ENCODE data around the gene KLF16.
A peak's percentile ranks its signal among the peaks of the same experiment; 100 is the strongest.

The KLF16 gene

GRCh38 chr19:1867349-1867724 lies 4.0 kb upstream of the KLF16 start:
- no peak for DNase-seq (ENCODE audit: low read depth in 2 of 2)

DNA sequence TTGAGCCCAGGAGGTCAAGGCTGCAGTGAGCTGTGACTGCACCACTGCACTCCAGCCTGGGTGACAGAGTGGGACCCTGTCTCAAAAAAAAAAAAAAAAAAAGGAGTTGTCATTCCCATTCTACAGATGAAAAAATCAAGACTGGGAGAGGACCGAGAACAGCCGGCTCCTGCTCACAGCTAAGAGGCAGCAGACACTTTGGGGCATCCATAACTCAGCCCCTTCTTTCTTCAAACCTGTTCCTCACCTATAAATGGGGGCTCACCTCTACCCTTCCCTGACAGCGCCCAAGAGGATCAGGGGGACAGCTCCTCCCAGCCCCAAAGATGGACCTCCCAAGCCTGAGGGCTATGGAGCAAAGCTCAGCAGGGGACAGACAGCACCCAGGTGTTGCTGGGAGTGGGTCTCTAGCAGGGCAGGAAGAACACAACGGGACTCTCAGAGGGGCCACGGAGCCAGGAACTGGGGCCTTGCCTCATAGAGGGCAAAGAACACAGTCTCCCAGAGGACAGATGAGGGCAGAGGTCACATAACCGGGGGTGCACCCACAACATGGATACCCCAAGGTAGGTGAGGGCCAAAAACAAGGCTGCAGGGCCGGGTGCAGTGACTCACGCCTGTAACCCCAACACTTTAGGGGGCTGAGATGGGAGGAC lies 3.4 kb upstream of the KLF16 start:
- DNase-seq (ENCODE audit: low read depth in 2 of 2), result no peak

DNA sequence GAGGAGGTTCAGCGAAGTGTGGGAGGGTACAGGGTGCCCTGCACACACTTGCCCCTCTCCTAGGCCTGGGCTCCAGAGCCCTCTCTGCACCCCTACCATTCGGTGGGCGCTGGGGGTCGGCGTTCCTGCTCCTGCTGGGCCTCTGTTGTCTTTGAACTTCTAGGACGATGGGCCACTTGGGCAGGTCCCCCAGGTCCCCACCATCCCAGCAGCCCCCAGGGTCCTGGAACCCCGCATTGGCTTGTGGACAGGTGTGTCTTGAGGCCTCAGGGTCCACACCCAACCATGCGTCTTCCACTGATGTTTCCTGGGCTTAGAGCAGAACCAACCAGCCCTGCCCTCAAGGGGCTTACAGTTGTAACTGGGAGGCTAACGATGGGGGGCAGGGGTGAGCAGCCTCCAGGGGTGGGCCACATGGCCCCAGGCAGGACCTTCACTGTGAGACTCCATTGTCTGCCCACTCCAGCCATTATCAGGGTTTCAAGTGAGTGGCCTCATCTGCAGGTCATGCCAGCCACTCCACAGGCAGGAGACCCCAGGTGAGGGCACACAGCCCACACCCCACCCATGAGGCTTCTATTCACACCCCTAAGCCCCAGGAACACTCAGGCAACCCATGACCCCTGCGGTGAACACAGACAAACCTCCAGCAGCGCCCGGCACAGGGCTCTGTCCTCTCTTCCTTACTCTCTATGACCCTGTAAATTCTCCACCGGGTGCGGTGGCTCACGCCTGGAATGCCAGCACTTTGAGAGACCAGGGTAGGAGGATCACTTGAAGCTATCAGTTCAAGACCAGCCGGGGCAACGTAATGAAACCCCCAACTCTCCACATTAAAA lies 2.0 kb upstream of the KLF16 start:
- DNase-seq (ENCODE audit: low read depth in 2 of 2), result no peak

DNA sequence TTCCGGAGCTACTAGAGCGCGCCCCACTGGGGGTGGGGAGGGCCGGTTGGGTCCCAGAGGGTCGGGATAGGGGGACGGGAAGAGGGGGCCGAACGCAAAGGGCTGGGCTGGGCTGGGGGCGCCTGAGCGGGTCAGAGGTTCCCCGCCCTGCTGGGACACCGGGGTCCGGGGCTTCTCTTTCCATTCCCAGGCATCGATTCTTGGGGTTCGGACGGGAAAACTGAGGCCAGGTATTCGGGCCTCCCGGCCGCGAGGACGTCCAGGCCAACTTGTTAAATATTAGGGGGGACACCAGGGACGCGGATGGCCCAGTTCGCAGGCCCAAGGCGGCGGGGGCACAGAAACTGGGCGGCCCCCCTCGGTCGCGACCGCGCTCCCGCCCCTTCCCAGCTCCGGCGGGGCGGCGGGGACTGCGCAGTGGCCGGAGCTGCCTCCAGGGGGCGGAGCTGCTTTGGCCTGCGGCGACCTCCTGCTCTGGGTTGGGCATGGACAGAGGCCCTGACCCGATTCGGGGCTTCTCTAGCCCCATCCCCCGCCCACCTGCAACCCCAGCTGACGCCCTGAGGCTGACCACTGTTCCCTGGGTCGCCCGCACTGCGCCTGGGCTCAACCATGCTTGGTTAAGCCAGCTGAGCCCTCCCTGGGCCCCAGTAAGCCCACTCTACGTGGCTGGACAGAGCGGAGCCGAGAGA lies 1.2 kb upstream of the KLF16 start:
- DNase-seq (ENCODE audit: low read depth in 2 of 2), result no peak

GRCh38 chr19:1863638-1864479 lies 480 bp upstream of the KLF16 start:
- DNase-seq (ENCODE audit: low read depth in 2 of 2), result peak; percentile 88 to 91

DNA sequence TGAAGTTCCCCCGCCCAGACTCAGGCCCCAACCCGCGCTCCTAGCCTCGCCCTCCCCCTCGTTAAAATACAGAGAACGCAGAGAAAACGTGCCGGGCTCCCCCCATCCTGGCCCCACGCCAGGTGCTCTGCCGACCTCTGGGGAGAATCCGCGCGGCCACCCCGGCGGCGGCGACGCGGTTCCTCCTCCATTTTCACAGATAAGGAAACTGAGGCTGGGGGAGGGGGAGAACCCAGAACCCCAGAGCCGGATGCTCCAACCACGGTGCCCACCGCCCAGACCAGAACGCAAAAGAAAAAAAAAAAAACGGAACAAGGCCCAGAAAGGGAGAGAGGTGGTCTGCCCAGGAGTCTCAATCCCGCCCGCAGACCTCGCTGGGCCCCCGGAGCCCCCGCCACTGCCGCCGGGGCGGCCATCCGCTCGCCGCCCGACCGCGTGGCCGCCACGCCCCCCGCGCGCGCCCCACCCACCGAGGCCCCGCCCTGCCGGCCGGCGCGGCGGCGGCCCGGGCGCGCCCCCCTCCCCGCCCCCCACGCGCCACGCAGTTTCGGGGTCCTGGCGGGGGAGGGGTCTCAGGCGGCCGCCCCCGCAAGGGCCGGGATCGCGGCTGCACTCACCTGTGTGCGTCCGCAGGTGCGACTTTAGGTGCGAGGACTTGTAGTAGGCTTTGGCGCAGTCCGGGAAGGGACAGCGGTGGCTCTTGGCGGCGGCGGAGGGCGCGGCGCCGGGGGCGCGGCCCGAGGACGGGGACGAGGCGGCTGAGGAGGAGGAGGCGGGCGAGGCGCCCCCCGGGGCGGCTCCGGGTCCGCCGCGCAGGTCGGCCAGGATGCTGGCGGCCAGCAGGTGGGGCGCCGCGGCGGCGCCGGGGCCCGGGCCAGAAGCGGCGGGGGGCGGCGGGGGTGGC lies 703 bp downstream of the KLF16 start:
- no peak for DNase-seq (ENCODE audit: low read depth in 2 of 2)

GRCh38 chr19:1862068-1862423 lies 1.3 kb downstream of the KLF16 start:
- DNase-seq (ENCODE audit: low read depth in 2 of 2), result no peak

DNA sequence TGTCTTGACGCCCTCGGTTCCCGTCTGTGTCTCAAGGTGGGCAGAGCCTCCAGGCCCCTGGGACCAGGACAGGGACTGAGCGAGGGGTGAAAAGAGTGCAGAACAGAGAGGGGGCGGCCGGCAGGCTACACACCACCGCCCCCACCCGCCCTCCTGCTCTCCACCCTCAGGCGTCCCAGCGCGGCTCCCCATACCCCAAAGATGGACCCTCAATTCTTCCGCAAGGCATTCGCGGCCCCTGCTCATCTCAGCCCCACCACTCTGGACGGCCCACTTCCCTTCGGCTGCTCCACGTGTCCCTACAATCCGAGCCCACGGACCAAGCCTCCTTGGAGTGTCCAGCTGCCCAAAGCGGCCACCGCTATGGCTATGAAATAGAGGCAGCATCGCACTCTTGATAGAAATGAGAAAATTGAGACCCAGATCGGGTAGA lies 1.8 kb downstream of the KLF16 start:
- no peak for DNase-seq (ENCODE audit: low read depth in 2 of 2)

DNA sequence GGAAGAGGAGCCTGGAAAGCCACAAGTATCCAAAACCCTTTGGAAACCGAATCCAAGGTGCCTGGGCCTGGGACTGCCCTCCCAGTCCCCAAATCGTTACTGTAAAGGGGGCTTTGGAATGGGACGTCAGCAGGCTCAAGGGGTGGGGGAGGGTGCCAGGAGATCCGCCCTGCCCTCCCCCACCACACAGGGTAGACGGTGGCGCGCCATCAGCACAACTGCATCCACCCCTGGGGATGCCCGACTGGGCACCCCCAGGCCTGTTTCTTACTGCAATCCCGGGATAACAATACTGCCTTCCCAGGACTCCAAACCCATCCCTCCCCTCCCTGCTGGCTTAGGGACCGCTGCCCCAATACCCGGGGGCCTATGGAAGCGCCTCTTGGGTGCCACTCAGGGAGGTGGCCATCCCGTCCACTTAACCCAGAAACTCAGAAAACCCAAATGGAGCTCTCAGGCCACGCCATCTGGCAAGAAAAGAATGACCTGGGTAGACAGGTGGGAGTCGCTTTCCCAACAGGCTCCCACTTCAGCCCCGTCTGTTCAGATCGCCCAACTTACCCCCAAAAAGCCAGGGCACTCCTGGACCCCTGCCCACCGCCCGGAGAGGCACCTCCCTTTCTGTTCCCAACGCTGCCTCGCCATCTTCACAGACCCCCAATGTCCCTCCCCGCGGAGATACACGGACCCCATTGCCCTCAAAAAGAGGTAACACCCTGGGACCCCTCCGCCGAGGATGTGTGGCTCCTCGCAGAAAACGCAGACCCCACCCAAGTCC lies 2.4 kb downstream of the KLF16 start:
- no peak for DNase-seq (ENCODE audit: low read depth in 2 of 2)

- DNase-seq (ENCODE audit: low read depth in 2 of 2), result no peak
Measured at GRCh38 chr19:1860042-1860775, 3.2 kb downstream of the KLF16 start.

- DNase-seq (ENCODE audit: low read depth in 2 of 2), result no peak
Measured at GRCh38 chr19:1859331-1859781, 4.0 kb downstream of the KLF16 start.

DNA sequence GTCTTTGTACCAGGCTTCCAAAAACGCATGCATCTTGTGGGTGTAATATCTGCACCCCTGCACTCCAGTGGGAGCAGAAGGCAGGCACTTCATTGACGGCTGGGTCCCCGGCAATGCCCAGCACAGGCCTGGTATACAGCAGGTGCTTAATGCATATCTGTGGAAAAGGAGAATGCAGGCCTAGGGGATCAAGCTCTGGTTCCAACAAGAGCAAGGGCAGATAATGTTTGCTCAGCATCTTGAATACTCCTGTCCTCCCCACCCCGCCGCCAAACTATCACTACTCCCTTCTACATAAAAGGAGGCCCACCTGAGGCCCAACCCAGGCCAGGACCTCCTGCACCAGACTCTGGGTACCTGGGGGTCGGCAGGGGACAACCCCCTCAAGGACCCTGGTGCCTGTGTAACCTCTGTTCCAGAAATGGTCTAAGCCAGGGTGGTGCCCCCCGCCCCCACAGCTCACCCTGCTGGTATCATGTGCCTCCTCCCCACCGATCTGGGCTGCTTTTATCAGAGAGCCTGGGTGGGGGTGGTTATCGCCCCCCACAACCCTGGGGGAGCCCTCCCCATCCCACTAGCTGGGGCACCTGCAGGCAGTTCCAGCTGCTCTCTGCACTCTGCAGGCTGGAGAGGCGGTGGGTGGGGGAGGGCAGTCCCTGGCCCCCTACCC lies 4.8 kb downstream of the KLF16 start:
- DNase-seq (ENCODE audit: low read depth in 2 of 2), result no peak

GRCh38 chr19:1857648-1858326 lies 5.6 kb downstream of the KLF16 start:
- DNase-seq (ENCODE audit: low read depth in 2 of 2), result no peak

DNA sequence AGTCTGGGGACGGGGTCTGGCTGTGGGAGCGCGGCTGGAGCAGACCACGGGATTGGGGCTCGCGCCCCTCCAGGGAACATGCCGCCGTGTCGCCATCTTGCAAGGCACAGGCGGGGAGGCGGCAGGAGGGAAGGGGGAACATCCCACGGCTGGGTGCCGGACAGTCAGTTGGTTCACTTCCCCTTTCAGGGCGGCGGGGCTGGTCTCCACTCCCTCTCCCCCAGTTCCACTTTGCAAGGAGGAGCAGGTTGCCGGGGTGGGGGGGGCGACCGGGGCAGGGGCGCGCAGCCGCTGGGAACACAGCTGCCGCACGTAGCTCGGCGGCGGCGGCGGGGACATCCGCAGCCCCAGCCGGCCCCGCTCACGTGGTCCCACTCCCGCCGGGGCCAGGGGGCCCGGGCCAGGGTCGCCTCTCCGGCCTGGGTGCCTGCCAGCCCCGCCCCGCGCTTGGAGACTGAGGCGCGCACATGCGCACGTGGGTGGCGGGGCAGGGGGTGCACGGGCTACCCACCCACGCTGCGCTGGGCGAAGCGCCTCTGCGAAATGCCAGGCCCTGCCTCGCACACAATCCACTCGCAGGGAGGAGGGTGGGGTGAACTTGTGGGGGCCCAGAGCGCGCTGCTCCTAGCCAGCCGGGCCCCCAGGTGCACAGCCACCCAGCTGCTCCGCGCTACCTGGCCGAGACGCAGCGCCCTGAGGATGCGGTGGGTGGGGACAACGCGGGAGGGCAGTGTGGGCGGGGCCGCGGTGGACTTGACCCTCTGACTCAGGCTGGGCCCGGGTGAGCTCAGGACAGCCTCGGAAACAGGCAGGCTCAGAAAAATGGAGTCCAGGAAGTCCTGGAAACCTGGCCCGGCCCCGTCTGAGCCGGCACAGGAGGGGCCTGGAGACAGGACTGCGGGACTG lies 6.4 kb downstream of the KLF16 start:
- no peak for DNase-seq (ENCODE audit: low read depth in 2 of 2)

DNA sequence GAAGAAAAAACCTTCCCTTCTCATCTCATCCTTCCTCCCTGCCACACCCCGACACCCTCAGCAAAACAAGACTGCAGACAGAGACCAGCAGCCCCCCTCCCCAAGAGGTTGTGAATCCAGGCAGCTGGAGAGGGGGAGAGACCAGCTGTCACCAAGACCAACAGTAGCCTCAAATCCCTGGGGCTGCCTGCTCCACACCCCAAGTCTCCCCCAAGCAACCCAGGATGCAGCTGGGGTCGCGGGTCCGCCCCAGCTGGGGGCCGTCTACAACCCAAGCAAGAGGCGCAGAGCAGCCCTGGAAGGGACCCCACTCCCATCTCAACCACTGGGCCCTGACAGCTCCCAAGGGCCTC lies 7.1 kb downstream of the KLF16 start:
- no peak for DNase-seq (ENCODE audit: low read depth in 2 of 2)

- no peak for DNase-seq (ENCODE audit: low read depth in 2 of 2)
Measured at GRCh38 chr19:1855828-1856255, 7.5 kb downstream of the KLF16 start.

All from activated CD8-positive, alpha-beta memory T cell treated with anti-CD3 and anti-CD28 coated beads for 4 hours (primary cell).